ENCODE results near the gene ST6GALNAC4.

DNA sequence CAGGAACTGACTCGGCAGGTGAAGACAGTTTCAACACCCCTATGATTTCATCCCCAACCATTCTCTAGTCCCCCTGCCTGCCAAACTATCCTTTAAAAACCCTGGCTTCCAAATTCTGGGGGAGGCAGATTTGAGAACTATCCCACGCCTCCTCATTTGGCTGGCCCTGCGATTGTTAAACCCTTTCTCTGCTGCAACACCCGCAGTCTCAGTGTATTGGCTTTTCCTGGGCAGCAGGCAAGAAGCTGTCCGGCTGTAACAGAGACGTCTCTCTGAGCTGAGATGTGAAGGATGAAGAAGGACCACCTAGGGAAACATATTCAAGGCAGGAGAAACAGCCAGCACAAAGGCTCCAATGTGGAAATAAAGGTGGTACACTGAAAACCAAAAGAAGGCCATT lies 24.0 kb downstream of the ST6GALNAC4 start:
- TF ChIP-seq, protein P1, sequence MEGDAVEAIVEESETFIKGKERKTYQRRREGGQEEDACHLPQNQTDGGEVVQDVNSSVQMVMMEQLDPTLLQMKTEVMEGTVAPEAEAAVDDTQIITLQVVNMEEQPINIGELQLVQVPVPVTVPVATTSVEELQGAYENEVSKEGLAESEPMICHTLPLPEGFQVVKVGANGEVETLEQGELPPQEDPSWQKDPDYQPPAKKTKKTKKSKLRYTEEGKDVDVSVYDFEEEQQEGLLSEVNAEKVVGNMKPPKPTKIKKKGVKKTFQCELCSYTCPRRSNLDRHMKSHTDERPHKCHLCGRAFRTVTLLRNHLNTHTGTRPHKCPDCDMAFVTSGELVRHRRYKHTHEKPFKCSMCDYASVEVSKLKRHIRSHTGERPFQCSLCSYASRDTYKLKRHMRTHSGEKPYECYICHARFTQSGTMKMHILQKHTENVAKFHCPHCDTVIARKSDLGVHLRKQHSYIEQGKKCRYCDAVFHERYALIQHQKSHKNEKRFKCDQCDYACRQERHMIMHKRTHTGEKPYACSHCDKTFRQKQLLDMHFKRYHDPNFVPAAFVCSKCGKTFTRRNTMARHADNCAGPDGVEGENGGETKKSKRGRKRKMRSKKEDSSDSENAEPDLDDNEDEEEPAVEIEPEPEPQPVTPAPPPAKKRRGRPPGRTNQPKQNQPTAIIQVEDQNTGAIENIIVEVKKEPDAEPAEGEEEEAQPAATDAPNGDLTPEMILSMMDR (IDR thresholded peaks at IDR 0.05), result no peak
- TF ChIP-seq ZFX (IDR thresholded peaks at IDR 0.05; ENCODE audit: borderline replicate concordance), result no peak
